ENCODE results near the gene HABP4. TPM values are rescaled to one million over a fixed set of nuclear protein-coding genes. Genes with fewer than 3 reads are reported as not detected.

The HABP4 gene
- total RNA-seq, 1 donor from 2014 or later = 15.8 TPM

DNA sequence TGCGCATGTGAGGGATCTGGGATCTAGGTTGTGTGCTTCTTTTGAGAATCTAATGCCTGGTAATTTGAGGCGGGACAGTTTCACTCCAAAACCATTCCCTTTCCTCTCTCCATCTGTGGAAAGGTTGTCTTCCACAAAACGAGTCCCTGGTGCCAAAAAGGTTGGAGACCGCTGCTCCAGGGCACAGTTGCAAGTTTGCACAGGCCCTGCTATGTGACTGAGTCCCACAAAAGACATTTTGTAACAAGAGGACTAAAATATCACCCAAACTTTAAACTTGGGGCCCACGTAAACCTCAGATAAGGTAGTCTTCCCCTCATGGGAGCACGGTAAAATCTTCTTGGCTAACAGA lies 26.0 kb upstream of the HABP4 start:
- H3K27me3 Mint-ChIP-seq (ENCODE audit: unreplicated experiment) = no peaks in the 10 kb centered on the region
- H3K9me3 Mint-ChIP-seq (ENCODE audit: unreplicated experiment) = no peaks in the 10 kb centered on the region
- no peak overlapping the region for H3K27ac Mint-ChIP-seq (ENCODE audit: unreplicated experiment)
- peak; percentile 21 for DNase-seq (ENCODE audit: extremely low spot score, unreplicated experiment)
- no peaks in the 10 kb centered on the region for H3K36me3 Mint-ChIP-seq (ENCODE audit: unreplicated experiment)
- peaks cover 22% of the 10 kb centered on the region for H3K4me1 Mint-ChIP-seq (ENCODE audit: unreplicated experiment)
- TF ChIP-seq, protein P1, sequence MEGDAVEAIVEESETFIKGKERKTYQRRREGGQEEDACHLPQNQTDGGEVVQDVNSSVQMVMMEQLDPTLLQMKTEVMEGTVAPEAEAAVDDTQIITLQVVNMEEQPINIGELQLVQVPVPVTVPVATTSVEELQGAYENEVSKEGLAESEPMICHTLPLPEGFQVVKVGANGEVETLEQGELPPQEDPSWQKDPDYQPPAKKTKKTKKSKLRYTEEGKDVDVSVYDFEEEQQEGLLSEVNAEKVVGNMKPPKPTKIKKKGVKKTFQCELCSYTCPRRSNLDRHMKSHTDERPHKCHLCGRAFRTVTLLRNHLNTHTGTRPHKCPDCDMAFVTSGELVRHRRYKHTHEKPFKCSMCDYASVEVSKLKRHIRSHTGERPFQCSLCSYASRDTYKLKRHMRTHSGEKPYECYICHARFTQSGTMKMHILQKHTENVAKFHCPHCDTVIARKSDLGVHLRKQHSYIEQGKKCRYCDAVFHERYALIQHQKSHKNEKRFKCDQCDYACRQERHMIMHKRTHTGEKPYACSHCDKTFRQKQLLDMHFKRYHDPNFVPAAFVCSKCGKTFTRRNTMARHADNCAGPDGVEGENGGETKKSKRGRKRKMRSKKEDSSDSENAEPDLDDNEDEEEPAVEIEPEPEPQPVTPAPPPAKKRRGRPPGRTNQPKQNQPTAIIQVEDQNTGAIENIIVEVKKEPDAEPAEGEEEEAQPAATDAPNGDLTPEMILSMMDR (IDR thresholded peaks at IDR 0.05) = no peak
- H3K4me3 Mint-ChIP-seq (ENCODE audit: unreplicated experiment) = no peak overlapping the region

DNA sequence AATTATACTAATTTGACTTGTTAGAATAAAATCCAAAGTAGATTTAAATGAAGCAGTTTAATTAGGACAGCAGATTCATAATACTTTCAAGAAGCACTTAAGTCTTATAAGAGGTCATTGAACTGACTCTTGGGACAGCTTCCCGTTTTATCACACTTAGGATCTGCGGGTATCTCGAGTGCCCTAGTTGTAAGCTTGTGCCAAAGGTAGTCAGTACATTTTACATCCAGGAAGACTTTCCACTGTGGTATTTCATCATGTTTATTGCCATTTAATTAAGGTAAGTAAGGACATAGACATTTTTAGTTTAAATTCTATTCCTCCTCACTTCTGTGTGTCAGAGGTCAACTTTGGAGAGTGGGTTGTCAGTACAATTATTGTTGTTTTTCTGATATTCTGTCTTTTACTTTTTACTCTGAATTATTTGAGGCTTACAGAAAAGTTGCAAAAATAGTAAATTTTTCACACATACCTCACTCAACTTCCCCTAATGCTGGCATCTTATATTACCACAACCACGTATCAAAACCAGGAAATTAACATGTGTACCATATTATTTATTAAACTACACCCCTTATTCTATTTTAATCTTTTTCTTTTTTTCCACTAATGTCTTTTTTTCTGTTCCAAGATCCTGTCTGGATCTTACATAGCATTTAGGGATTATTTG lies 24.3 kb upstream of the HABP4 start:
- Mint-ChIP-seq H3K4me1 (ENCODE audit: unreplicated experiment) (peaks cover 8% of the 10 kb centered on the region), H3K4me3 (ENCODE audit: unreplicated experiment) (no peak overlapping the region), H3K36me3 (ENCODE audit: unreplicated experiment) (no peaks in the 10 kb centered on the region), H3K27me3 (ENCODE audit: unreplicated experiment) (no peaks in the 10 kb centered on the region), H3K27ac (ENCODE audit: unreplicated experiment) (no peak overlapping the region), H3K9me3 (ENCODE audit: unreplicated experiment) (no peaks in the 10 kb centered on the region)
- TF ChIP-seq, protein P1 (IDR thresholded peaks at IDR 0.05) = no peak
- DNase-seq (ENCODE audit: extremely low spot score, unreplicated experiment) = no peak

DNA sequence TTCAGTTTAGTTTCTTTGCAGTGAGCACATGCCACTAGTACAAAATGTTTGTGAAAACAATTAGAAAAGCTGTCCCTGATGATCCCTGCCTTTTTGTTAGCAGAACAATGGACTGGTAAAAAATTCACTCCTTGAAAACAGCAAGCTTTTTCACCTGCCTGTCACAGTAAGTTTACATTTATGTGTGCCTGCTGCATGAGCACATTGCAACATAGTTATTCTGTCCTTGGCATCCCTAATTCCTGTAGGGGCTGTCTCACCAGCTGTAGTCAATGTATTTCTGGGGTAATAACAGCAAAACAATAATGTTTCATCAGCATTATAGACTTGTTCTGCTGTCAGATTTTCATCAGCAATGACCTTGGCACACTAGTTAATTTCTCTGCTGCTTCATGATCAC lies 20.2 kb upstream of the HABP4 start:
- DNase-seq (ENCODE audit: extremely low spot score, unreplicated experiment) = no peak
- Mint-ChIP-seq H3K9me3 (ENCODE audit: unreplicated experiment) (no peaks in the 10 kb centered on the region), H3K4me3 (ENCODE audit: unreplicated experiment) (no peak overlapping the region), H3K27me3 (ENCODE audit: unreplicated experiment) (no peaks in the 10 kb centered on the region), H3K4me1 (ENCODE audit: unreplicated experiment) (no peaks in the 10 kb centered on the region), H3K36me3 (ENCODE audit: unreplicated experiment) (no peaks in the 10 kb centered on the region), H3K27ac (ENCODE audit: unreplicated experiment) (no peak overlapping the region)
- TF ChIP-seq, protein P1 (IDR thresholded peaks at IDR 0.05) = no peak

DNA sequence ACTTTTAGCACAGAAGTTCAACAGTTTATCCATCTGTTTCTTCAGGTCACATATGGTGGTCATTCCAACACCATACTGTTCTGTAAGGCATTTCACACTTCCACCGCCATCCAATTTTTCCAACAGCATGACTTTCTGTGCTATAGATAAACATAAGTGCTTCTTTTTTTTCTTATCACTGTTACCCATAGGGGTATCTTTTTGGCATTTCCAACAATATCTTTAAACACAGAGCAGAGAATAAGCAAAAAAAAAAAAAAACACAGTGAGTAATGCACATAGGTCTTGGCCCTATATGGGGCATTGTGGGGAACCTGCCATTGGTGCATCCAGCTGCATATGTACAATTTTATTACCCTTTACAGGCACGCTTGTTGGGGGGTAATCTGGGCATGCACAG lies 19.6 kb upstream of the HABP4 start:
- no peak overlapping the region for H3K27ac Mint-ChIP-seq (ENCODE audit: unreplicated experiment)

DNA sequence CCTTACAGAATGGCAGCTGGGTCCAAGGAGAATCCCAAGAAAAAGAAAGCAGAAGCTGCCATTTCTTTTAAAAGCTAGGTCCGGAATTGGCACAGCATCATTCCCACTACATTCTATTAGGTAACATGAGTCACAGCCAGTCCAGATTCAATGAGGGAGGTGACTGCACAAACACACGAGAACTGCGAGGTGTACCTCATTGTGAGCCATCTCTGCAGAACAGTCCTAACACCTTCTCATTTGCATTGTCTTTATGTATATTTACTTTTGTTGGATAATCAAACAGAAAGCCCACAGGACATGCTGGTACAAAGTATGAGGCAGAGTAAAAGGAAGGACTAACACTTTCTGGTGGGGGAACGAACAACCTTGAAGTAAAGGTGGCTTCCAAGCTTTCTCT lies 14.6 kb upstream of the HABP4 start:
- no peak for DNase-seq (ENCODE audit: extremely low spot score, unreplicated experiment)
- no peaks in the 10 kb centered on the region for H3K36me3 Mint-ChIP-seq (ENCODE audit: unreplicated experiment)
- no peak overlapping the region for H3K4me3 Mint-ChIP-seq (ENCODE audit: unreplicated experiment)
- no peaks in the 10 kb centered on the region for H3K4me1 Mint-ChIP-seq (ENCODE audit: unreplicated experiment)
- H3K27ac Mint-ChIP-seq (ENCODE audit: unreplicated experiment) = no peak overlapping the region
- no peaks in the 10 kb centered on the region for H3K27me3 Mint-ChIP-seq (ENCODE audit: unreplicated experiment)
- TF ChIP-seq, protein P1 (IDR thresholded peaks at IDR 0.05) = no peak
- no peaks in the 10 kb centered on the region for H3K9me3 Mint-ChIP-seq (ENCODE audit: unreplicated experiment)

More for the DNA sequence above, 19.6 kb upstream of the HABP4 start:
- Mint-ChIP-seq H3K9me3 (ENCODE audit: unreplicated experiment) (no peaks in the 10 kb centered on the region), H3K36me3 (ENCODE audit: unreplicated experiment) (no peaks in the 10 kb centered on the region), H3K27me3 (ENCODE audit: unreplicated experiment) (no peaks in the 10 kb centered on the region), H3K4me1 (ENCODE audit: unreplicated experiment) (no peaks in the 10 kb centered on the region), H3K4me3 (ENCODE audit: unreplicated experiment) (no peak overlapping the region)
- DNase-seq (ENCODE audit: extremely low spot score, unreplicated experiment) = peak; percentile 32
- TF ChIP-seq, protein P1 (IDR thresholded peaks at IDR 0.05) = no peak

Measured in osteocyte (in vitro differentiated cells).